SW480 (cell line): ENCODE measurements around the gene LILRB3.
"Not testable (repeated sequence)": the region's sequence is repeated elsewhere in the genome, so short reads cannot be mapped to it uniquely, and the experiment has no call there.

Experiments used
- DNase-seq: peaks from one replicate; pipeline ENCODE4 v3.0.0-alpha.2; 2016; ENCODE audit warnings: low spot score

The LILRB3 gene

DNA sequence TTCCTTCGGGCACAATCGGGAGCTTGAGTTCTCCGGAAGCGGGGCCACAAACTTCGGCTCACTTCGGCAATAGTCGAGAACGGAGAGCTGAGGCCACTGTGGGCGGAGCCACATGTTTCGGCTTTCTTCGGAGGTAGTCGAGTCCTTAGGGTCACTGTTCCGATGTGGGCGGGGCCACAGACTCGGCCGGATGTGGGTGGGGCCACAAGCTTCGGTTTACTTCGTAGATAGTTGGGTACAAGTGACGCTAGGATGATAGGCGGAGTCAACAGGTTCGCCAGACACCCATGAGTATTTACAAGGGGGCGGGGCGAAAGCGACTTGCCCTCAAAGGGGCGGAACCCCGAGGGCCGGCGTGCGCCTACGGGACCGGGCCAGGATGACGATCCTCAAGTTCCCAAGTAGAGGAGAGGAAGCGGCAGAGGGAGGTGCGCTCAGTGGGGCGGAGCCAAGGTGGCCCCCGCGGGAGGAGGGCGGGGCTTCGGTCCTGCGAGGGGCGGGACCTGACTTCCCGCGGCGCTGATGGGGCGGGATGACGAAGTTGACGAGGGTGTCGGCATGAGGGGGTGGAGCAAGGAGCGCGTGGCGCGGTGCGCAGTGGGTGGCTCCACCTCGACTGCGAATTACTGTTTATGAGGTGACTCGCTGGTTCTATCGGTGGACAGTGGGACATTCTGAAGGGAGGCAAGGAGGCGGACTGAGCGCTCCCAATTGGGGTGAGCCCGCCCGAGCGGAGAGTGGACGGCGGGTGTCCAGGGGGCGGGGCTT, 32.9 kb downstream of the LILRB3 start:
- DNase-seq, result peak; percentile 100

DNA sequence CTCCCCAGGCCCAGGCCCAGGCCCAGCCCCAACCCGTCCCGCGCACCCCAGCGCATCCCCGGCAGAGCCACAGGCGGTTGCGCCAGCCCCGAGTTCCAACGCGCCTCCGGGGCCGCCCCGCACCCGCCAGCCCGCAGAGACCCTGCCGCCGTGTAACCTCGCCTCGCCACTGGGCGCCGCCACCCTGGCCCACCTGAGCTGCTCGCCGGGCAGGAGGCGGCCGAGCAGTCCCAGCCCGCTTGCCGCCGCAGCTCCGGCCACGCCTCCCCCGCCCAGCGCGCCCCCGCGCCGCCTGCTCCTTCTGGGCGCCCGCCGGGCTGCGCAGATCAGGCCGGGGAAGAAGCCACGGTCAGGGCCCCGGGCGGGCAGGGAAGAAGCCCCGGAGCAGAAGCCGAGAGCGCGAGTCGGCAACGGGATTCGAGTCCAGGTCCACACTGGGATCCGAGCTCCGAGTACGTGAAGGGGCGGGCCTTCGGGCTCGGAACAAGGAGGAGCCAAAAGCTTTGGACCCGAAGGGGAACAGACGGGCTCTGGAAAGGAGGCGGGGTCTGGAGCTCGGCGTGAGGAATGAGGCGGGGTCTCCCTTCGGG, 33.6 kb downstream of the LILRB3 start, which contains the start of gene MBOAT7:
Gene MBOAT7, minus strand, starts transcription at position 436 of the 590 bp plus-strand sequence. CDS start 1,072 bp downstream, outside the sequence.
- DNase-seq, result no peak

DNA sequence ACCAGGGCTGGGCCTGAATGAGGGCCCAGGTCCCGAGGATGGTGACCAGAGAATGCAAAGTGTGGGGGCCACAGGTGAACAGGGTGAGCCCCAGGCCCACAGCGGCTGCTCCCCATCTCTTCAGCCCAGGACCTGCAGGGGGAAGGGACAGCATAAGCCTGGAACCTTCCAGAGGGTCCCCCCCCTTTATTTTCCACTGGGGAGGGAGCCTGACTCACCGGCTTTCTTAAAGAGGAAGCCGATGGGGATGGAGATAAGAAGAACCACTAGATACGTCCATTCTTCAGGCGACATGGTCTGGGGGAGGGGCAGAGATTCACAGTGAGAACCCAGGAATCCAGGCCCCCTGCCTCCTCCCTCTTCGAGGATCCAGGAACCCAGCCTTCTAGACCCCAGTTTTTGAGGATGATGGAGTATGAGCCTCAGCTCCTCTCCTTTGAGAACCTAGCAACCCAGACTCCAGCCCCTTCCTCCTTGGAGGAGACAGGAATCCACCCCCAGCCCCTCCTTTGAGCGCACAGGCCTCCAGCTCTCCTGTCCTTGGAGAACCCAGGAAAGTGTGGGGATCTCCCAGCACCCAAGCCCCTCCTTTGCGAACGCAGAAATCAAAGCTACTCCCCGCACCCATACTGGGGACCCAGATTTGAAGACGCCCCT, 34.5 kb downstream of the LILRB3 start:
- DNase-seq, result no peak

DNA sequence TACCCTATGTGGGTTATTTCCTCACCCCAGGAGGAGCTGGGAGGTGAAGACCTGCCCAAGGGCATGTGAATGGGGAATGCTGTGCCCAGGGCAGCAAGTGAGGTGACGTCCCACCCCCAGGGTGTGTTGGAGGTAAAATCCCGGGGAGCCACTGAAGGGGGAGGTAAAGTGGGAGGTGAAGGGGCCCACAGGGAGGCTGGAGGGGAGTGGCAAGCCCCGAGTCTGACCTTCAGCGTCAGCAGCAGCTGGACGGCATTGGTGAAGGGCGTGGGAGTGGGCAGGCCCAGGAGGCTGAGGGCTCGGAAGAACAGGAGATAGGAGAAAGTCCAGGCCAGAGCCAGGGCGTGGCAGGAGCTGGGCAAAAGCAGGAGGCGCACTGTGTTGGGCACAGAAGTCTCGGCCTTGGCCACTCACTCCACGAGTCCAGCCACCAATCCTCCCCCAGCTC, 35.8 kb downstream of the LILRB3 start:
- no peak for DNase-seq

DNA sequence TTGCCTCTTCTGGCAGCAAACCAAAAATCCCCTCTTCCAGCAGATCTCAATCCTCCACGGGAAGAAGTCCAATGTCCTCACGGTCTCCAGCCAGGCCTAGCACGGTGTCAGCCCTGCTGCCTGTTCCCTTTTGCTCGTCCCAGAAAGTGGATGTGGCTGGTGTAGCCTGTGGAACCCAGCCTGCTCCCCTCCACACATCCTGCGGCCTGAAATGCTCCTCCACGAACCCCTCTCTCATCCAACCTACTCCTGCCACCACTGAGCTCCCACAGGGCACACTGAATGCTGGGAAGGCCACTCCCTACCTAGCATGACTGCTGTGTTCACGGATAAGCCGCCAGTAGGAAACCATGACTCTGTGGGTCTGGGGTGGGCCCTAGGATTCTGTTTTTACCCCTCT, 36.5 kb downstream of the LILRB3 start:
- no peak for DNase-seq

DNA sequence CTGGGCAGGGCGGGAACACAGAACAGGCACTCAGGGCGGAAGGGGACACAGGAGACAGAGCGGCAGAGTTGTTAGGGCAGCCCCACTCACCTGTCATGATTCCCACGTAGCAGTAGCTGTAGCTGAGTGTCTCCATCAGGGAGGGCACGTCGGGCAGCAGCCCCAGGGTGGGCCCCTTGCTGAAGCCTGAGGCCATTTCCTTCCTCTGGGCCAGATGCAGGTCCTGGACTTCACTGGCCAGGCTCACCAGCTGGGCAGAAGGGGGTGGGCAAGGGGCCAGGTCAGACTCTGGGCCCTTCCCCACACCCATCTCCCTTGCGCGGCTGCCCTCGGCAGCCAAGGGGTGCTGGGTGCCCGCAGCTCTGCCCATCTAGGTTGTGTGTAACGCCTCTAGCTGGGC, 39.4 kb downstream of the LILRB3 start:
- DNase-seq, result no peak

DNA sequence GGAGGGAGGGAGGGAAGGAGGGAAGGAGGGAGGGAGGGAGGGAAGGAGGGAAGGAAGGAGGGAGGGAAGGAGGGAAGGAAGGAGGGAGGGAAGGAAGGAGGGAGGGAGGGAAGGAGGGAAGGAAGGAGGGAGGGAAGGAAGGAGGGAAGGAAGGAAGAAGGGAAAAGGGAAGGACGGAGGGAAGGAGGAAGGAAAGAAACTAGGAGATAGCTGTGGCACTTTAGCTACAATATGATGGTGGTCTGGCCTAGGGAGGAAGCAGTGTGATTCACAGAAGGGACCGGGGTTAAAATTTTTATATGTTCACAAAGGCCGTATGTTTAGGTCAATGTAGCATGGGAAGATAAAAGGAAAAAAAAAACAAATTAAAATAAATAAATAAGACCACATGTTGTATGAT, 40.9 kb downstream of the LILRB3 start:
- not testable (repeated sequence) for DNase-seq

DNA sequence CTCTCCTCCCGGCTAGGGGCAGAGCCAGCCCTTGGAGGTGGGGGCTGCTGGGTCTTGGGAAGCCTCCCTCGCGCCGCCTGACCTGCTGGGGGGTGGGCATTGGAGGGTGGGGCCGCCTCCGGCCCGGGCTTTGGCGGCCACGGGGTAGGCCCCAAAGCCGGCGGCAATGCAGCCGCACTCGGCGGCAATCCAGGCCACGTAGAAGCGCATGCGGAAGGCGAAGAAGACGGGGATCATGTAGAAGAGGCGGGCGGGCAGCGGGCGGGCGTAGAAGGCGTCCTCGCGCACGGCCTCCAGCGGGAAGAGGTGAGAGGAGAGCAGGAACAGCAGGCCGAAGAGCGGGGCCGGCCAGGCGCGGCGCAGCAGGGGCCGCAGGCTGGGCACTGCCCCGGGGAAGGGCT, 42.1 kb downstream of the LILRB3 start:
- DNase-seq, result no peak

DNA sequence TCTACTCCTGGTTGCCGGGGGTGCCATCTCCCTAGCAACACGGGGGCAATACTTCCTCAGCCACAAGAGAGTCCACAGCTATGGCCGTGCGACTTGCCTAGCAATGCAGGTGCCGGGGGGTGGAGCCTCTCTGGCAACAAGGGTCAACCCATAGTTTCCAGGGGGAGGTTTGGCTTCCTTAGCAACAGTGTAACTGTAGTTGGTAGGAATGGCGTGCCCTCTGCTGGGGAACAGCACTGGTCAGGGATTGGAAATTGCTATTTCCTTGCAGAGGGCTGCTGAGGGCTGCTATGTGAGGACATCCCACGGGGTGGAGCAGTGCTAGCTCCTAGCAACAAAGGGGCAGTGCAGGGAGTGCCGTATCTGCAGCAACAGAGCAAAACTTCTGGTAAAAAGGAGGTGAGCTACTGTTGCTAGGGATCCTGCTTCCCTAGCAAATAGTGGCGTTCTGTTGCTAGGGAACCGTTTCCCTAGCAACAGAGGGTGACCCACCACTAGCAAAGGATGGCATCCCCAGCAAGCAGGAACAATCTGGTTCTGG, 42.8 kb downstream of the LILRB3 start:
- no peak for DNase-seq

DNA sequence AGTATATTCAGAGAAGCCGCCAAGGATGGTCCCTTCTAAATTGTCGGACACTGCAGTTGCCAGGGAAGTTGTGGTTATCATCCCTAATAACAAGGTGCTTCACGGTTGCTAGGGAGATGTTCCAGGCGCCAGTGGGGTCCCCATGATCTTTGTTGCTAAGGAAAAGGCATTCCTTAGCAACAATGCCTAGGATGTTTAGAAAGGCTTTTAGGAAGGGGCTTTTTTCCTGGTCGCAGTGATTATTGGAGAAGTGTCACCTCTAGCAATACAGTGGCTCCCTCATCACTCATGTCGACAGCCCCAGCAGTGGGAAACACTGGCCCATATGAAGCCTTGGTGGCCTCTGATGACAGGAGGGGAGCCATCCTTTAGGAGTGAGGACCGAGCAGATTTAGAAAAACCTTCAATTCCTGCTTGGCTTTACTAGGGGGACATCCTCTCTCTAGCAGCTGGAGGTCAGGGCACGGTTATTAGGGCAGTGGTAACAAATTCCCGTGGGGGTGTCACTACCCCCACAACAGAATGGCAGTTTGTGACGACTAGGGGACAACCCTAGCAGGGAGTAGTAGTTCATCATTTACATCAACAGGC, 43.5 kb downstream of the LILRB3 start:
- DNase-seq, result no peak

DNA sequence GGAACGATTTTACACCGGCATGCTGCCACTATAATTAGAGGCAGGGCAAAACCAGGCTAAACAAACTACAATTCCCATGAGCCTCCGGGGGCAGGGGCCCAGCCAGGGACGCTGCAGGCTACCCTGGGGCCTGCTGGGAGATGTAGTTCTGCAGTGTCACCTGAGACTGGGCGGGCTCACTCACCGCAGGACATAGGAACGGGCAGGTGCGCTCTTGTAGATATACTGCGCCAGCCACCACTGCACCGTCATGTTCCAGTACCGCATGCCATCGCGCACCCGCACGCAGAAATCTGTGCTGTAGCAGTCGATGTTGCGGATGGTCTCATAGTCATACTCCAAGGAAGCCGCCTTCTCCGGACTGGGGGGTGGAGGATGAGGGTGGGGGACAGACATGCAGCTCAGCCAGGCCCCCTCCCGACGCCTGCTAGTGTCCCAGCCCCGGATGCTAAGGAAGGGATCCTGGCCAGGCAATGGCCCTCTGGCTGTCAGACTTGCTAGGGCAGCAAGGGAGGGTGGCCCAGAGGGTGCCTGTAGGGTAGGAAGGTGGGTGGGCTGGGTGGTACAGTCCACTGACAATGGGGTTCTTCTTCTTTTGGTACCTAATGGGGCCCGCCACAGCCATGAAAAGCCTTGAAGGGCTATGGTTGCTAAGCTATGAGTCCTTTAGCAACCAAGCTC, 44.1 kb downstream of the LILRB3 start:
- no peak for DNase-seq

DNA sequence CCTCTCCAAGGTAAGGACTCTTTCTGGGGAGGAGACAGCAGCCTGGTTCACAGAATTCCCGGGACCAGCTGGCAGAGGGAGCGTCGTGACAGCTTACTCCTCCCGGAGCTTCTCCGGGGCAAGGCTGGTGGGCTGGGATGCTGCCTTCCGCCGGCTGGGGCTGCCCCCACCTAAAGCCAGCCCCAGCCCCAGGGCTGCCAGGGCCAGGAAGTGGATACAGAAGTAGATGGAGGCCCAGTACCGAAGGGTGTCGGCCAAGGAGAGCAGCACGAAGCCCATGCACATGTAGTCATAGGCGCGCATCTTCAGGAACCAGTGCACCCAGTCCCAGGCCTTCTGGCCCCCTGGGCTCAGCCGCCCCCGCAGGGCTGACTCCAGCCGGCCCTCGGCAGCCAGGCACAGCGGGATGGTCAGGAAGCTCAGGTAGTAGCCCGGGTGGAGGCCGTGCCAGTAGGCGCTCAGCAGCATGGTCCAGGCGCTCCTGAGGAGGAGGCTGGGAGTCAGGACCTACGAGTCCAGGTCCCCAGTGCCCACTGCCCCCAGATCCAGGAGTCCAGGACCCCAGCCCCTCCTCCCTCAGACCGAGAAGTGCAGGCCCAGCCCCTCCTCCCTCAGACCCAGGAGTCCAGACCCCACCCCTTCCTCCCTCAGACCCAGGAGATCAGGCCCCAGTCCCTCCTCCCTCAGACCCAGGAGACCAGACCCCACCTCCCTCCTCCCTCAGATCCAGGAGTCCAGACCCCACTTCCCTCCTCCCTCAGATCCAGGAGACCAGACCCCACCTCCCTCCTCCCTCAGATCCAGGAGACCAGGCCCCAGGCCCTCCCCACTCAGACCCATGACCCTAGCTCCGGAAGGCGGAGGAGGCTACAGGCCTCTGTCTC, 48.6 kb downstream of the LILRB3 start:
- no peak for DNase-seq

DNA sequence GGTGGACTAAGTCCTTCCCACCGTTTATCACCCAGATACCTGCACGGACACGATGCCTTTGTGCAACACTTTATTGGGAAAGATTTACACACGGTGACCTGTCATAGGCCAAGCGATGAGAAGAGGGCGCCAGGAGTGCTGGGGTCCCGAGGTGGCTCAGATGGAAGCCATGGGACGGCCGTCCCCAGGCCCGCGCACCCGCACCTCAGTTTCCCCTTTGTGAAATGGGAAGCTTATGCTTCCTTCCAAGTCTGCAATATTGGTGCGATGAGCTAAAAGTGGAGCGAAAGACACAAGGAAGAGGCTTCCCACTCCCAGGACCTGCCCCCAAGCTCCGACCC, 49.5 kb downstream of the LILRB3 start:
- DNase-seq, result no peak

DNA sequence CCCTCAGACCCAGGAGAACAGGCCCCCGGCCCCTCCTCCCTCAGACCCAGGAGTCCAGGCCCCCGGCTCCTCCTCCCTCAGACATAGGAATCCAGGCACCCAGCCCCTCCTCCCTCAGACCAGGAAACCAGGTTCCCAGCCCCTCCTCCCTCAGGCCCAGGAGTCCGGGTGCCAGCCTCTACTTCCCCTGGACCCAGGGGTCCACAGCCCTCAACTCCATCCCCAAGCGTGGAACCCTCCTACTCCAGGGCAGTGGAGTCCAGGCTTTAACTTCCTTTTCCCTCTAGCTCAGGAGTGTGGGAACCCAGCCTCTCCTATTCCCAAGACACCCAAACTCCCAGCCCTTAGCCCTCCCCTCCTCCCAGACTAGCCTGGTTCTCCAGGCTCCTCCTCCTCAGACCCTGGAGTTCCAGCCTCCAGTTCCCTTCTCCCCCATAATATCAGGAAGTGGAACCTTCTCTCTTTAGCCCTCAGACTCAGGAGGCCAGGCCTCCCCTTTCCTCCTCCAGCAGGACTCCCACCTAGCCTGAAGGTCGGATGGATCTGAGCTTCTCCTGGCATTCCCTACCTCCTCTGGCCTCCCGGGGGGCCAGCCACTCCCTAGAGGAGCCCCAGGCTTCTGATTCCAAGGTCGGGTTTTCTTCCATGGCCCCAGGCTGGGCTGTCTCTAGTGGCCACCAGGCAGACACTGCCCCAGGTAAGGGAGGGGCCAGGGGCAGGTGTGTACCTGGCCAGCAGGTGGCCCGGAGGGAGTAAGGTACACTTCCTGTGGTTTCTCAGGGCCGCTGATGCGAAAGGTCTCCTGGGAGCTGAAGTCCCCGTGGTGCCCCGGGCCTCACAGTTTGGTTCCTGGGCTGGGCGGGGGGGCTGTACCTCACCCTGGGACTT, 50.1 kb downstream of the LILRB3 start, which contains the start of gene TMC4:
Gene TMC4, minus strand, starts transcription at position 690 of the 888 bp plus-strand sequence. Its CDS starts 43 bp downstream, at position 647.
- peak; percentile 96 for DNase-seq

DNA sequence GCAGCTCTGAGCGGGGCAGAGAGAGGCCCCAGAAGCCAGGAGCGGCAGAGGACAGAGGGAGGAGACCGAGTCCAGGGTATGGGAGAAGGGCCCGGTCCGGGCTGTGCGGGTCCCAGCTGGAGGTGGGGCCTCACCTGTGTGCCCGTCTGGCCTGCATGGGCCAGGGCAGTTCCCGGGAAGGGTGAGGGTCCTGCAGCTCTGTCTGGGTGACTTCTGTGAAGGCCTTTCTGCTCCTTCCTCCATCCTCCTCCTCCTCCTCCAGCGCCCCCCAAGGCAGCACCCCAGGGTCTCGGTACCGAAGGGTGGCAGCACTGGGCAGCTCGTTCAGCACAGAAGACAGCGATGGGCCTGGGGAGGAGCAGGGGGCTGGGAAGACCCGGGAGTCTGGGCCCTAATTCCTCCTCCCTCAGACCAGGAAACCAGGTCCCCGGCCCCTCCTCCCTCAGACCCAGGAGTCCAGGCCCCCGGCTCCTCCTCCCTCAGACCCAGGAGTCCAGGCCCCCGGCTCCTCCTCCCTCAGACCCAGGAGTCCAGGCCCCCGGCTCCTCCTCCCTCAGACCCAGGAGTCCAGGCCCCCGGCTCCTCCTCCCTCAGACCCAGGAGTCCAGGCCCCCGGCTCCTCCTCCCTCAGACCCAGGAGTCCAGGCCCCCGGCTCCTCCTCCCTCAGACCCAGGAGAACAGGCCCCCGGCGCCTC, 50.9 kb downstream of the LILRB3 start:
- DNase-seq, result not testable (repeated sequence)

DNA sequence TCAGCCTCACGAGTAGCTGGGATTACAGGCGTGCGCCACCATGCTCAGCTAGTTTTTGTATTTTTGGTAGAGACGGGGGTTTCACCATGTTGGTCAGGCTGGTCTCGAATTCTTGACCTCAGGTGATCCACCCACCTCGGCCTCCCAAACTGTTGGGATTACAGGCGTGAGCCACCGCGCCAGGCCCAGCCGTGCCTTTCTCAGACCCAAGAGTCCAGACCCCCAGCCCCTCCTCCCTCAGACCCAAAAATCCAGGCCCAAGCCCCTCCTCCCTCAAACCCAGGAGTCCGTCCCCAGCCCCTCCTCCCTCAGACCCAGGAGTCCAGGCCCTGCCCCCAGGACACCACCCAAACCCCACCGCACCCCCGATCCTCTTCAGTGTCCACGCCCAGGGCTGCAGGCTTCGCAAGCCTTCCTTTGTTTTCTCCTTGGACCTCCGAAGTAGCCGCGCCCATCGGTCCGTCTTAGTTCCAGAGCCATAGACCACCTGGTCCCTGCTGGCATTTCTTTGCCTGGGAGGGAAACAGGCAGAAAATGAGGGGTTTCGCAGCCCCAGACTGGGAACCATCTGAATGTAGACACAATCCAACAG, 53.6 kb downstream of the LILRB3 start:
- no peak for DNase-seq

DNA sequence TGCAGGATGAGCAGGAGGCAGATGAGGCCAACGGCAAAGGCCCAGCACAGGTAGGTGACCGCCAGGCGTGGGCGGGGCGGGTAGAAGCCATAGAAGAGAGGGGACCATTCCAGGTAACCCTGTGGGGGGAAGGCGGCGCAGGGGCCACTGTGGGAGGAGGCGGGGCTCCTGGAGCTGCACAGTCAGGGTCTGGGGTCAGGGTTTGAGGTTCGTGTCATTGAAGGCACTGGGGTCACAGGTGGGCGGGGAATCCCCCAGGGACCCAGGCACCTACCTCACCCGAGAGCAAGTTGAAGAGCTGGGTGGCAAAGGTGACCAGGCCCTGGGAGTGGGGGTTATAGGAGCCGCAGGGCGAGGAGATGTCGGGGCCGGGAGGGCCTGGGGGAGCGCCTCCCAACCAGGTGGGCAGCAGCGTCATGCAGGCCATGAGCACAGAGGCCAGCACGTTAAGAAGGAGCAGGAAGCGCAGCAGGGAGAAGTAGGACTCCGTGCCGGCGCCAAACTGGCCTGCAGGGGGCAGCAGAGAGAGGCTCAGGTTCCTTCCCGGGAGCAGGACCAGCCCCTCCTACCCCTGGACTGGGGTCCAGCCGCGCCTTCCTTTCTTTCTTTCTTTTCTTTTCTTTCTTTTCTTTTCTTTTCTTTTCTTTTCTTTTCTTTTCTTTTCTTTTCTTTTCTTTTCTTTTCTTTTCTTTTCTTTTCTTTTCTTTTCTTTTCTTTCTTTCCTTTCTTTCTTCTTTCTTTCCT, 54.5 kb downstream of the LILRB3 start:
- peak; percentile 84 for DNase-seq
